Measurements from ENCODE around the gene ADGRG2.

ADGRG2 gene

GRCh38 chrX:18966624-18967023 is 155.6 kb downstream of the ADGRG2 start:
- Mint-ChIP-seq H3K27me3 (no peaks in the 10 kb centered on the region), H3K4me3 (no peak overlapping the region), H3K36me3 (ENCODE audit: low read depth) (peaks cover 3% of the 10 kb centered on the region), H3K9me3 (no peaks in the 10 kb centered on the region), H3K27ac (no peak overlapping the region), H3K4me1 (ENCODE audit: low read depth) (peaks cover 19% of the 10 kb centered on the region)

- Mint-ChIP-seq H3K4me1 (ENCODE audit: low read depth) (peaks cover 27% of the 10 kb centered on the region), H3K27ac (no peak overlapping the region), H3K4me3 (no peak overlapping the region), H3K27me3 (no peaks in the 10 kb centered on the region), H3K36me3 (ENCODE audit: low read depth) (peaks cover 3% of the 10 kb centered on the region), H3K9me3 (no peaks in the 10 kb centered on the region)
These were observed 157.4 kb downstream of the ADGRG2 start for GRCh38 chrX:18964901-18965300.

GRCh38 chrX:18964026-18964425 is 158.2 kb downstream of the ADGRG2 start:
- H3K4me3 Mint-ChIP-seq, result no peak overlapping the region
- peaks cover 3% of the 10 kb centered on the region for H3K36me3 Mint-ChIP-seq (ENCODE audit: low read depth)
- H3K27ac Mint-ChIP-seq, result no peak overlapping the region
- no peaks in the 10 kb centered on the region for H3K9me3 Mint-ChIP-seq
- H3K27me3 Mint-ChIP-seq, result no peaks in the 10 kb centered on the region
- H3K4me1 Mint-ChIP-seq (ENCODE audit: low read depth), result peaks cover 27% of the 10 kb centered on the region

GRCh38 chrX:18962329-18962728 is 159.9 kb downstream of the ADGRG2 start:
- peaks cover 3% of the 10 kb centered on the region for H3K36me3 Mint-ChIP-seq (ENCODE audit: low read depth)
- no peak overlapping the region for H3K4me3 Mint-ChIP-seq
- no peaks in the 10 kb centered on the region for H3K27me3 Mint-ChIP-seq
- no peaks in the 10 kb centered on the region for H3K9me3 Mint-ChIP-seq
- peaks cover 27% of the 10 kb centered on the region for H3K4me1 Mint-ChIP-seq (ENCODE audit: low read depth)
- H3K27ac Mint-ChIP-seq, result no peak overlapping the region

- H3K4me1 Mint-ChIP-seq (ENCODE audit: low read depth), result peaks cover 28% of the 10 kb centered on the region
- no peak overlapping the region for H3K4me3 Mint-ChIP-seq
- H3K9me3 Mint-ChIP-seq, result no peaks in the 10 kb centered on the region
- no peak overlapping the region for H3K27ac Mint-ChIP-seq
- peaks cover 3% of the 10 kb centered on the region for H3K36me3 Mint-ChIP-seq (ENCODE audit: low read depth)
- no peaks in the 10 kb centered on the region for H3K27me3 Mint-ChIP-seq
These were observed 160.6 kb downstream of the ADGRG2 start for GRCh38 chrX:18961686-18962085.

- Mint-ChIP-seq H3K9me3 (no peaks in the 10 kb centered on the region), H3K4me3 (no peak overlapping the region), H3K27ac (no peak overlapping the region), H3K27me3 (no peaks in the 10 kb centered on the region), H3K4me1 (ENCODE audit: low read depth) (peaks cover 18% of the 10 kb centered on the region), H3K36me3 (ENCODE audit: low read depth) (no peaks in the 10 kb centered on the region)
These were observed 165.8 kb downstream of the ADGRG2 start for GRCh38 chrX:18956303-18957032.

GRCh38 chrX:18955676-18956075 is 166.6 kb downstream of the ADGRG2 start:
- no peaks in the 10 kb centered on the region for H3K9me3 Mint-ChIP-seq
- H3K4me1 Mint-ChIP-seq (ENCODE audit: low read depth), result peaks cover 16% of the 10 kb centered on the region
- no peaks in the 10 kb centered on the region for H3K36me3 Mint-ChIP-seq (ENCODE audit: low read depth)
- no peak overlapping the region for H3K4me3 Mint-ChIP-seq
- H3K27me3 Mint-ChIP-seq, result no peaks in the 10 kb centered on the region
- no peak overlapping the region for H3K27ac Mint-ChIP-seq

GRCh38 chrX:18951032-18951431 is 171.2 kb downstream of the ADGRG2 start:
- peaks cover 5% of the 10 kb centered on the region for H3K4me1 Mint-ChIP-seq (ENCODE audit: low read depth)
- H3K36me3 Mint-ChIP-seq (ENCODE audit: low read depth), result peaks cover 8% of the 10 kb centered on the region
- H3K27ac Mint-ChIP-seq, result no peak overlapping the region
- H3K27me3 Mint-ChIP-seq, result no peaks in the 10 kb centered on the region
- H3K9me3 Mint-ChIP-seq, result no peaks in the 10 kb centered on the region
- H3K4me3 Mint-ChIP-seq, result no peak overlapping the region

GRCh38 chrX:18949944-18950301 is 172.3 kb downstream of the ADGRG2 start:
- no peaks in the 10 kb centered on the region for H3K9me3 Mint-ChIP-seq
- peaks cover 2% of the 10 kb centered on the region for H3K4me1 Mint-ChIP-seq (ENCODE audit: low read depth)
- no peaks in the 10 kb centered on the region for H3K27me3 Mint-ChIP-seq
- H3K27ac Mint-ChIP-seq, result no peak overlapping the region
- H3K36me3 Mint-ChIP-seq (ENCODE audit: low read depth), result peaks cover 8% of the 10 kb centered on the region
- H3K4me3 Mint-ChIP-seq, result no peak overlapping the region

GRCh38 chrX:18949291-18949943 is 172.9 kb downstream of the ADGRG2 start:
- Mint-ChIP-seq H3K4me1 (ENCODE audit: low read depth) (no peaks in the 10 kb centered on the region), H3K9me3 (no peaks in the 10 kb centered on the region), H3K4me3 (no peak overlapping the region), H3K27ac (no peak overlapping the region), H3K27me3 (no peaks in the 10 kb centered on the region), H3K36me3 (ENCODE audit: low read depth) (peaks cover 8% of the 10 kb centered on the region)

GRCh38 chrX:18946611-18947010 is 175.7 kb downstream of the ADGRG2 start:
- Mint-ChIP-seq H3K27me3 (no peaks in the 10 kb centered on the region), H3K4me3 (no peak overlapping the region), H3K4me1 (ENCODE audit: low read depth) (no peaks in the 10 kb centered on the region), H3K27ac (no peak overlapping the region), H3K9me3 (no peaks in the 10 kb centered on the region), H3K36me3 (ENCODE audit: low read depth) (peaks cover 19% of the 10 kb centered on the region)

GRCh38 chrX:18946157-18946556 is 176.1 kb downstream of the ADGRG2 start:
- Mint-ChIP-seq H3K27ac (no peak overlapping the region), H3K36me3 (ENCODE audit: low read depth) (peaks cover 22% of the 10 kb centered on the region), H3K4me3 (no peak overlapping the region), H3K27me3 (no peaks in the 10 kb centered on the region), H3K9me3 (no peaks in the 10 kb centered on the region), H3K4me1 (ENCODE audit: low read depth) (no peaks in the 10 kb centered on the region)

- H3K4me1 Mint-ChIP-seq (ENCODE audit: low read depth), result no peaks in the 10 kb centered on the region
- H3K9me3 Mint-ChIP-seq, result no peaks in the 10 kb centered on the region
- no peak overlapping the region for H3K4me3 Mint-ChIP-seq
- H3K36me3 Mint-ChIP-seq (ENCODE audit: low read depth), result peaks cover 22% of the 10 kb centered on the region
- no peak overlapping the region for H3K27ac Mint-ChIP-seq
- no peaks in the 10 kb centered on the region for H3K27me3 Mint-ChIP-seq
These were observed 176.8 kb downstream of the ADGRG2 start for GRCh38 chrX:18945483-18945882.

- H3K4me3 Mint-ChIP-seq, result no peak overlapping the region
- H3K4me1 Mint-ChIP-seq (ENCODE audit: low read depth), result no peaks in the 10 kb centered on the region
- H3K27ac Mint-ChIP-seq, result no peak overlapping the region
- peaks cover 22% of the 10 kb centered on the region for H3K36me3 Mint-ChIP-seq (ENCODE audit: low read depth)
- H3K27me3 Mint-ChIP-seq, result no peaks in the 10 kb centered on the region
- H3K9me3 Mint-ChIP-seq, result no peaks in the 10 kb centered on the region
These were observed 177.8 kb downstream of the ADGRG2 start for GRCh38 chrX:18944482-18944881.

- H3K27ac Mint-ChIP-seq, result no peak overlapping the region
- H3K4me1 Mint-ChIP-seq (ENCODE audit: low read depth), result no peaks in the 10 kb centered on the region
- no peaks in the 10 kb centered on the region for H3K27me3 Mint-ChIP-seq
- H3K9me3 Mint-ChIP-seq, result no peaks in the 10 kb centered on the region
- H3K4me3 Mint-ChIP-seq, result no peak overlapping the region
- H3K36me3 Mint-ChIP-seq (ENCODE audit: low read depth), result peaks cover 14% of the 10 kb centered on the region
These were observed 180.4 kb downstream of the ADGRG2 start for GRCh38 chrX:18941896-18942295.

Measured in stimulated activated naive CD8-positive, alpha-beta T cell treated with anti-CD3 and anti-CD28 coated beads, Interleukin-15, Interleukin-2, amounts not matched to agents 100 ng/mL and 50 ng/mL, for 24 hours (primary cell).